DMS153 (cell line): ENCODE measurements around the gene ACAA1.

Experiments
- DNase-seq: peaks from one replicate; lab custom pipeline; 2025; lab: John Stamatoyannopoulos, UW

ACAA1 gene

GRCh38 chr3:38118421-38119247, 18.3 kb downstream of the ACAA1 start:
- DNase-seq = no peak

- no peak for DNase-seq
These were observed 19.0 kb downstream of the ACAA1 start for GRCh38 chr3:38117748-38118420.

GRCh38 chr3:38117163-38117716, 19.7 kb downstream of the ACAA1 start:
- no peak for DNase-seq

- DNase-seq = no peak
These were observed 20.3 kb downstream of the ACAA1 start for GRCh38 chr3:38116471-38117162.

- no peak for DNase-seq
These were observed 21.1 kb downstream of the ACAA1 start for GRCh38 chr3:38115645-38116427.

- no peak for DNase-seq
These were observed 21.9 kb downstream of the ACAA1 start for GRCh38 chr3:38114875-38115644.

GRCh38 chr3:38114052-38114874, 22.7 kb downstream of the ACAA1 start:
- no peak for DNase-seq

GRCh38 chr3:38112378-38112761, 24.6 kb downstream of the ACAA1 start:
- DNase-seq = no peak

- no peak for DNase-seq
These were observed 25.1 kb downstream of the ACAA1 start for GRCh38 chr3:38111696-38112377.

GRCh38 chr3:38111201-38111600, 25.7 kb downstream of the ACAA1 start:
- no peak for DNase-seq

GRCh38 chr3:38110314-38111050, 26.4 kb downstream of the ACAA1 start:
- DNase-seq = no peak

GRCh38 chr3:38109580-38110313, 27.2 kb downstream of the ACAA1 start:
- no peak for DNase-seq

- no peak for DNase-seq
These were observed 28.0 kb downstream of the ACAA1 start for GRCh38 chr3:38108649-38109579.

- no peak for DNase-seq
These were observed 28.8 kb downstream of the ACAA1 start for GRCh38 chr3:38107911-38108648.

GRCh38 chr3:38105525-38105924, 31.4 kb downstream of the ACAA1 start:
- DNase-seq = no peak

GRCh38 chr3:38102444-38102814, 34.5 kb downstream of the ACAA1 start:
- DNase-seq = no peak
